Measurements from ENCODE around the gene PDE9A. TPM values are rescaled to one million over a fixed set of nuclear protein-coding genes. Genes with fewer than 3 reads are reported as not detected.
A peak's percentile ranks its signal among the peaks of the same experiment; 100 is the strongest.
"Not testable (repeated sequence)": the region's sequence is repeated elsewhere in the genome, so short reads cannot be mapped to it uniquely, and the experiment has no call there.

Gene PDE9A
- total and polyA plus RNA-seq, 10 donors, result 7.9 to 45.5 (median 23.8) TPM

- DNase-seq, result no peak
- 82 to 95% (median 88%) methylated on average over 5 of the region's 5 CpGs for WGBS, 5 donors
- Histone ChIP-seq H3K27me3 (replicated peaks in 1 of 7) (peaks cover 0 to 28% (median 20%) of the 10 kb centered on the region in 7 donors), H3K36me3 (no peaks in the 10 kb centered on the region), H3K9me3 (peaks cover 0 to 25% (median 17%) of the 10 kb centered on the region in 8 donors), H3K4me1 (peaks cover 0 to 19% (median 3%) of the 10 kb centered on the region in 6 donors), H3K4me3 (no peak overlapping the region), H3K27ac (no peak overlapping the region)
- intact Hi-C loops (cut with DNase I; ENCODE audit: low total_unique reads), result no loop called here
- no peak for TF ChIP-seq POLR2AphosphoS5 (IDR thresholded peaks at IDR 0.05)
- no peak for TF ChIP-seq POLR2A (IDR thresholded peaks at IDR 0.05)
- TF ChIP-seq, protein P1, sequence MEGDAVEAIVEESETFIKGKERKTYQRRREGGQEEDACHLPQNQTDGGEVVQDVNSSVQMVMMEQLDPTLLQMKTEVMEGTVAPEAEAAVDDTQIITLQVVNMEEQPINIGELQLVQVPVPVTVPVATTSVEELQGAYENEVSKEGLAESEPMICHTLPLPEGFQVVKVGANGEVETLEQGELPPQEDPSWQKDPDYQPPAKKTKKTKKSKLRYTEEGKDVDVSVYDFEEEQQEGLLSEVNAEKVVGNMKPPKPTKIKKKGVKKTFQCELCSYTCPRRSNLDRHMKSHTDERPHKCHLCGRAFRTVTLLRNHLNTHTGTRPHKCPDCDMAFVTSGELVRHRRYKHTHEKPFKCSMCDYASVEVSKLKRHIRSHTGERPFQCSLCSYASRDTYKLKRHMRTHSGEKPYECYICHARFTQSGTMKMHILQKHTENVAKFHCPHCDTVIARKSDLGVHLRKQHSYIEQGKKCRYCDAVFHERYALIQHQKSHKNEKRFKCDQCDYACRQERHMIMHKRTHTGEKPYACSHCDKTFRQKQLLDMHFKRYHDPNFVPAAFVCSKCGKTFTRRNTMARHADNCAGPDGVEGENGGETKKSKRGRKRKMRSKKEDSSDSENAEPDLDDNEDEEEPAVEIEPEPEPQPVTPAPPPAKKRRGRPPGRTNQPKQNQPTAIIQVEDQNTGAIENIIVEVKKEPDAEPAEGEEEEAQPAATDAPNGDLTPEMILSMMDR (IDR thresholded peaks at IDR 0.05 in 8 of 11, conservative IDR thresholded peaks at IDR 0.05 in 3 of 11), result no peak
Observed at GRCh38 chr21:42613756-42614155, 39.7 kb upstream of the PDE9A start.

GRCh38 chr21:42614396-42614795 lies 39.0 kb upstream of the PDE9A start:
- 53 to 62% (median 60%) methylated on average over 9 of the region's 9 CpGs for WGBS, 5 donors
- no peak for TF ChIP-seq POLR2A (IDR thresholded peaks at IDR 0.05)
- no peak for TF ChIP-seq POLR2AphosphoS5 (IDR thresholded peaks at IDR 0.05)
- TF ChIP-seq, protein P1 (IDR thresholded peaks at IDR 0.05 in 8 of 11, conservative IDR thresholded peaks at IDR 0.05 in 3 of 11), result no peak
- intact Hi-C loops (cut with DNase I; ENCODE audit: low total_unique reads), result no loop called here
- H3K4me3 ChIP-seq, result peak overlapping the region in 1 of 8 donors; percentile 21
- peak; percentile 16 for DNase-seq
- H3K27ac ChIP-seq, result no peak overlapping the region
- peaks cover 0 to 19% (median 3%) of the 10 kb centered on the region in 6 donors for H3K4me1 ChIP-seq
- peaks cover 0 to 35% (median 24%) of the 10 kb centered on the region in 7 donors for H3K27me3 ChIP-seq (replicated peaks in 1 of 7)
- H3K9me3 ChIP-seq, result peaks cover 0 to 25% (median 17%) of the 10 kb centered on the region in 8 donors
- no peaks in the 10 kb centered on the region for H3K36me3 ChIP-seq

DNA sequence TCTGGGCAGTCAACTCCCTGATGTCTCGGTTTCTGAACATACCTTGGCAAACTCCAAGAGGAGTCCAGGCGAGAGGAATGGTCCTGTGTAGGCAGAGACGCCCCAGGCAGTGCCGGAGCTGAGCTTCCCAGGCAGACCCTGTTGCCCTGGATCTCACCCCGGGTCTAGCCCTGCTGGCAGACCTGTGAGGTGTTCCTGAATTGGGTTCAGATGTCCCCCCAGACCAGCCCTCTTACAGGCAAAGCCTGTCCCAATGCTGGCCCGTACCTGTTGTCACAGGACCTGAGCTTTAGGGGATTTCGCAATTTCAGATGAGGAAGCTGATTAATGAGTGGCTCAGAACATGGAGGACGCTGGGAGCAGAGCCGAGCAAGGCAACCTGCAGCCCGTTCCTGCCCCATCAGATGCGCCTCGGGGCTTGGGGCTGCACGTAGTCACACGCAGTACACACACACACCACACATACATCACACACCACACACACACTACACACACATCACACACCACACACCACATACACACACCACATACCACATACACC lies 38.5 kb upstream of the PDE9A start:
- Histone ChIP-seq H3K4me3 (peak overlapping the region in 1 of 8 donors; percentile 21), H3K9me3 (peaks cover 0 to 20% (median 16%) of the 10 kb centered on the region in 8 donors), H3K27ac (peak overlapping the region in 1 of 8 donors; percentile 40), H3K4me1 (peaks cover 0 to 19% (median 3%) of the 10 kb centered on the region in 6 donors), H3K36me3 (no peaks in the 10 kb centered on the region), H3K27me3 (replicated peaks in 1 of 7) (peaks cover 0 to 39% (median 24%) of the 10 kb centered on the region in 7 donors)
- TF ChIP-seq POLR2AphosphoS5 (IDR thresholded peaks at IDR 0.05), result no peak
- TF ChIP-seq, protein P1 (IDR thresholded peaks at IDR 0.05 in 8 of 11, conservative IDR thresholded peaks at IDR 0.05 in 3 of 11), result no peak
- no peak for TF ChIP-seq POLR2A (IDR thresholded peaks at IDR 0.05)
- 23 to 33% (median 26%) methylated on average over 13 to 14 of the region's 14 CpGs for WGBS, 5 donors
- DNase-seq, result peak; percentile 72
- intact Hi-C loops (cut with DNase I; ENCODE audit: low total_unique reads), result no loop called here

DNA sequence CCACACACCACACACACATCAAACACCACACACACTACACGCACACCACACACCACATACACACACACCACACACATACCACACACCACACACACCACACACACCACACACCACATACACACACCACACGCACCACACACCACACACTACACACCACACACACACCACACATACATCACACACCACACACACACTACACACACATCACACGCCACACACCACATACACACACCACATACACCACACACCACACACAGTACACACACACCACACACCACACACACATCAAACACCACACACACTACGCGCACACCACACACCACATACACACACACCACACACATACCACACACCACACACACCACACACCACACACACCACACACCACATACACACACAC lies 38.0 kb upstream of the PDE9A start:
- intact Hi-C loops (cut with DNase I; ENCODE audit: low total_unique reads); DNase-seq; H3K27ac ChIP-seq; H3K4me3 ChIP-seq; H3K36me3 ChIP-seq: not testable (repeated sequence)
- Histone ChIP-seq H3K4me1 (peaks cover 0 to 19% (median 3%) of the 10 kb centered on the region in 6 donors), H3K9me3 (peaks cover 0 to 18% (median 16%) of the 10 kb centered on the region in 8 donors), H3K27me3 (replicated peaks in 1 of 7) (peaks cover 0 to 44% (median 24%) of the 10 kb centered on the region in 7 donors)
- 41 to 93% (median 79%) methylated on average over 2 to 5 of the region's 5 CpGs for WGBS, 5 donors

Measured in spleen (tissue), 11 donors.